Endodermal cell (in vitro differentiated cells): ENCODE results near the gene FREM3. TPM values are rescaled to one million over a fixed set of nuclear protein-coding genes. Genes with fewer than 3 reads are reported as not detected.
"Not testable (repeated sequence)": the region's sequence is repeated elsewhere in the genome, so short reads cannot be mapped to it uniquely, and the experiment has no call there.

ENCODE experiments used
- DNase-seq: peaks from one replicate; pipeline ENCODE4 v3.0.0-alpha.2; 2017
- H3K27ac ChIP-seq: 2 replicates; pipeline ENCODE4 v1.5.1; 2013; ENCODE audit warnings: mild to moderate bottlenecking, low read depth, low read length, moderate library complexity
- H3K27me3 ChIP-seq: 2 replicates; pipeline ENCODE4 v1.6.1; 2013; ENCODE audit warnings: mild to moderate bottlenecking, low read length, moderate library complexity; ENCODE audit not compliant: insufficient read depth, control insufficient read depth, poor library complexity, severe bottlenecking
- H3K36me3 ChIP-seq: 2 replicates; pipeline ENCODE4 v1.7.0; 2013; ENCODE audit warnings: mild to moderate bottlenecking, low read length, moderate library complexity; ENCODE audit not compliant: control insufficient read depth, insufficient read depth
- H3K4me1 ChIP-seq: one replicate; pipeline ENCODE4 v1.7.0; 2013; ENCODE audit warnings: low read length; ENCODE audit not compliant: control insufficient read depth, insufficient read depth
- H3K4me3 ChIP-seq: 2 replicates; pipeline ENCODE4 v1.5.1; 2013; ENCODE audit warnings: mild to moderate bottlenecking, low read length, moderate library complexity
- H3K9ac ChIP-seq: 2 replicates; pipeline ENCODE4 v1.6.1; 2013; ENCODE audit warnings: mild to moderate bottlenecking, low read length, moderate library complexity; ENCODE audit not compliant: poor library complexity, severe bottlenecking; ENCODE audit errors: extremely low read depth
- H3K9me3 ChIP-seq: 2 replicates; pipeline ENCODE4 v1.6.1; 2013; ENCODE audit warnings: mild to moderate bottlenecking, low read length, moderate library complexity; ENCODE audit not compliant: control insufficient read depth
- H3K27ac Mint-ChIP-seq: 2 replicates; pipeline ENCODE4 v1.8.0; 2020; ENCODE audit warnings: mixed read lengths
- H3K27me3 Mint-ChIP-seq: 2 replicates; pipeline ENCODE4 v1.8.0; 2021; ENCODE audit warnings: mild to moderate bottlenecking, mixed read lengths; ENCODE audit not compliant: insufficient read depth
- H3K36me3 Mint-ChIP-seq: 2 replicates; pipeline ENCODE4 v1.8.0; 2020; ENCODE audit warnings: low read depth, mixed read lengths
- H3K4me1 Mint-ChIP-seq: 2 replicates; pipeline ENCODE4 v1.8.0; 2020; ENCODE audit warnings: mixed read lengths
- H3K4me3 Mint-ChIP-seq: 2 replicates; pipeline ENCODE4 v1.8.0; 2020; ENCODE audit warnings: mild to moderate bottlenecking, moderate library complexity, mixed read lengths
- H3K9me3 Mint-ChIP-seq: 2 replicates; pipeline ENCODE4 v1.8.0; 2020; ENCODE audit warnings: mild to moderate bottlenecking, mixed read lengths
- CTCF ChIP-seq: fragments of 200-600 bp; sonication (generic); conservative IDR thresholded peaks from 2 replicates; pipeline ENCODE4 v1.5.0; 2021; ENCODE audit warnings: antibody characterized with exemption, mild to moderate bottlenecking
- WGBS, 2 experiments: methylation state at CpG; one replicate each; pipeline versions ENCODE4 v1.1.5 to v1.1.7; 2013; ENCODE audit warnings: missing lambda C conversion rate in 2 of 2, mixed read lengths in 1 of 2; ENCODE audit not compliant: insufficient coverage in 1 of 2, insufficient read length in 1 of 2; 5-methylcytosine and 5-hydroxymethylcytosine counted together
- total RNA-seq, 2 donors: library from RNA; stranded (reverse); fragmentation: NEBNext Ultra II Directional in 1 of 2; extraction: Animal tissue kit (Norgen Biotek cat#: 25700) in 1 of 2; gene quantifications; 2 replicates in 1 of 2; 3 replicates in 1 of 2; pipeline ENCODE4 v1.2.1, GENCODE V29; 2021

FREM3 gene
- total RNA-seq, 2 donors from 2014 or later = 0.13 to 0.20 TPM

GRCh38 chr4:143726714-143727113 lies 26.2 kb upstream of the FREM3 start:
- peaks cover 3% of the 10 kb centered on the region for H3K4me1 ChIP-seq
- H3K4me3 ChIP-seq = no peak overlapping the region
- no peaks in the 10 kb centered on the region for H3K36me3 ChIP-seq
- no peak overlapping the region for H3K27ac ChIP-seq
- H3K9ac ChIP-seq = no peak overlapping the region
- DNase-seq = no peak
- no peak for TF ChIP-seq CTCF
- H3K27me3 ChIP-seq = no peaks in the 10 kb centered on the region
- 80 to 100% methylated on average over 1 of the region's 1 CpG for WGBS, 2 experiments
- Mint-ChIP-seq H3K4me1 (peaks cover 7% of the 10 kb centered on the region), H3K4me3 (no peak overlapping the region), H3K36me3 (no peaks in the 10 kb centered on the region), H3K9me3 (no peaks in the 10 kb centered on the region), H3K27ac (no peak overlapping the region), H3K27me3 (no peaks in the 10 kb centered on the region)
- no peaks in the 10 kb centered on the region for H3K9me3 ChIP-seq

- Histone ChIP-seq H3K36me3 (no peaks in the 10 kb centered on the region), H3K9me3 (no peaks in the 10 kb centered on the region), H3K27me3 (no peaks in the 10 kb centered on the region), H3K4me3 (no peak overlapping the region), H3K4me1 (no peaks in the 10 kb centered on the region), H3K9ac (no peak overlapping the region), H3K27ac (no peak overlapping the region)
- Mint-ChIP-seq H3K36me3 (no peaks in the 10 kb centered on the region), H3K4me3 (no peak overlapping the region), H3K9me3 (peaks cover 3% of the 10 kb centered on the region), H3K4me1 (no peaks in the 10 kb centered on the region), H3K27ac (no peak overlapping the region), H3K27me3 (peaks cover 2% of the 10 kb centered on the region)
- no peak for DNase-seq
- WGBS, 2 experiments = 92% methylated on average over 1 of the region's 1 CpG; no CpG with 5 or more reads in 1 of the 2 experiments
- TF ChIP-seq CTCF = no peak
Measured at GRCh38 chr4:143721317-143721716, 20.8 kb upstream of the FREM3 start.

- not testable (repeated sequence) for H3K27me3 ChIP-seq, H3K27ac Mint-ChIP-seq, H3K27ac ChIP-seq, H3K4me3 ChIP-seq, H3K9me3 Mint-ChIP-seq, H3K9me3 ChIP-seq, H3K4me3 Mint-ChIP-seq, H3K9ac ChIP-seq, H3K4me1 ChIP-seq, H3K36me3 ChIP-seq, H3K36me3 Mint-ChIP-seq, DNase-seq, H3K27me3 Mint-ChIP-seq
- H3K4me1 Mint-ChIP-seq = peaks cover 11% of the 10 kb centered on the region
- WGBS, 2 experiments = no CpG with 5 or more reads among the region's 1 CpG
Measured at GRCh38 chr4:143718748-143719147, 18.3 kb upstream of the FREM3 start.
